ENCODE data around the gene EPHA4. TPM values are rescaled to one million over a fixed set of nuclear protein-coding genes. Genes with fewer than 3 reads are reported as not detected.

The EPHA4 gene
- total RNA-seq, 1 donor from 2014 or later, result 16.8 TPM

DNA sequence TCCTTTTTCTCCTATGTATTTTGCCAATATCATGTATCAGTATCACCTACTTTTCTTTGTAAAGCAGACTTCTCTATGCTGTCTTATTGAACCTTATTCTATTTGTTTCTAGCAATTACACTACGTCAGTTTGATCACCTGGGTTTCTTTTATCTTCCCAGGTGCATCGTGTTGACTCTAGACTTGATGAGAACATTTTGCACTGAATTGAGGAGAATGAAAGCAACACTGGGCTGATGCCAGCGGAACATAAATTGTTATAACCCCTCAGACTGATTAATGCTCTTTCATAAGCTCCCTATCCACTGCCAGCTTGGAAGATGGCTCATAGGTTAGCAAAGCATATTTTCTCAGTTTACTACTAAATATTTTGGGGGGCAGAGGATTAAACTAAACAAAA lies 140.6 kb downstream of the EPHA4 start:
- no peak for DNase-seq (ENCODE audit: extremely low spot score, unreplicated experiment)
- Mint-ChIP-seq H3K36me3 (ENCODE audit: unreplicated experiment) (peaks cover 20% of the 10 kb centered on the region), H3K4me1 (ENCODE audit: unreplicated experiment) (no peaks in the 10 kb centered on the region), H3K4me3 (ENCODE audit: unreplicated experiment) (no peak overlapping the region), H3K27ac (ENCODE audit: unreplicated experiment) (no peak overlapping the region), H3K27me3 (ENCODE audit: unreplicated experiment) (no peaks in the 10 kb centered on the region), H3K9me3 (ENCODE audit: unreplicated experiment) (no peaks in the 10 kb centered on the region)
- TF ChIP-seq, protein P1, sequence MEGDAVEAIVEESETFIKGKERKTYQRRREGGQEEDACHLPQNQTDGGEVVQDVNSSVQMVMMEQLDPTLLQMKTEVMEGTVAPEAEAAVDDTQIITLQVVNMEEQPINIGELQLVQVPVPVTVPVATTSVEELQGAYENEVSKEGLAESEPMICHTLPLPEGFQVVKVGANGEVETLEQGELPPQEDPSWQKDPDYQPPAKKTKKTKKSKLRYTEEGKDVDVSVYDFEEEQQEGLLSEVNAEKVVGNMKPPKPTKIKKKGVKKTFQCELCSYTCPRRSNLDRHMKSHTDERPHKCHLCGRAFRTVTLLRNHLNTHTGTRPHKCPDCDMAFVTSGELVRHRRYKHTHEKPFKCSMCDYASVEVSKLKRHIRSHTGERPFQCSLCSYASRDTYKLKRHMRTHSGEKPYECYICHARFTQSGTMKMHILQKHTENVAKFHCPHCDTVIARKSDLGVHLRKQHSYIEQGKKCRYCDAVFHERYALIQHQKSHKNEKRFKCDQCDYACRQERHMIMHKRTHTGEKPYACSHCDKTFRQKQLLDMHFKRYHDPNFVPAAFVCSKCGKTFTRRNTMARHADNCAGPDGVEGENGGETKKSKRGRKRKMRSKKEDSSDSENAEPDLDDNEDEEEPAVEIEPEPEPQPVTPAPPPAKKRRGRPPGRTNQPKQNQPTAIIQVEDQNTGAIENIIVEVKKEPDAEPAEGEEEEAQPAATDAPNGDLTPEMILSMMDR (IDR thresholded peaks at IDR 0.05), result no peak

DNA sequence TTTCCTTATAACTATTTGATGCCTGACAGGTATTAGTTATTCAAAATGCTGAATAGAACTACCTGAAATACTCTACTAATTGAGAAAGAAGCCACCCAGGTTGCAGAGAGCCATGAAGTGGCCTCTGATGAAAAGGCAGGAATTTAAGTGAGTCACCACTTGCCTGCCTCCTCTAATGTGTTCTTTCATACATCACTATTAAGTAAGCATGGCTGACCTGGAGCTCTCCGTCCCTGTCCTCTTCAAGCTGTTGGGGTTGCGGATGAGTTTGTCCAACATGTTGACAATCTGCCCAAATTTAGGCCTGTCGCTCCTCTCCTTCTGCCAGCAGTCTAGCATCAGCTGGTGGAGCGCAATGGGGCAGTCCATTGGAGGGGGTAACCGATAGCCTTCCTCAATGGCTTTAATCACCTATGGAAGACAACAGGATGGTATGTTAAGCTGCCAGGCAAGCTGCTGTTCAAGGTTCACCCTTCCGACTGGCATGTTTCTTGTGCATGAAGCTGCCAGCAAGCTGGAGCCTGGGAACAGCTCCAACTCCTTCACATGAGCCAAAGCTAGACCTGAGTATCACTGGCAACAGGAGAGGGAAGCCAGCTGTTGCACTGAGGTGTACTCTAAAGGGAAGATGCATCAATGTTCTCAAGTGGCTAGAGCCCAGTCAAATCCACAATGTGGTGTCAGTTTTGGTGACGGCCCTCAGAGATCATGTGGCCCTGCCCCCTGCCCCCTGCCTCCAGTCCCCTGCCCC lies 142.2 kb downstream of the EPHA4 start:
- no peak overlapping the region for H3K27ac Mint-ChIP-seq (ENCODE audit: unreplicated experiment)
- H3K9me3 Mint-ChIP-seq (ENCODE audit: unreplicated experiment), result no peaks in the 10 kb centered on the region
- peaks cover 23% of the 10 kb centered on the region for H3K36me3 Mint-ChIP-seq (ENCODE audit: unreplicated experiment)
- H3K4me1 Mint-ChIP-seq (ENCODE audit: unreplicated experiment), result no peaks in the 10 kb centered on the region
- DNase-seq (ENCODE audit: extremely low spot score, unreplicated experiment), result no peak
- no peak overlapping the region for H3K4me3 Mint-ChIP-seq (ENCODE audit: unreplicated experiment)
- TF ChIP-seq, protein P1 (IDR thresholded peaks at IDR 0.05), result no peak
- no peaks in the 10 kb centered on the region for H3K27me3 Mint-ChIP-seq (ENCODE audit: unreplicated experiment)

DNA sequence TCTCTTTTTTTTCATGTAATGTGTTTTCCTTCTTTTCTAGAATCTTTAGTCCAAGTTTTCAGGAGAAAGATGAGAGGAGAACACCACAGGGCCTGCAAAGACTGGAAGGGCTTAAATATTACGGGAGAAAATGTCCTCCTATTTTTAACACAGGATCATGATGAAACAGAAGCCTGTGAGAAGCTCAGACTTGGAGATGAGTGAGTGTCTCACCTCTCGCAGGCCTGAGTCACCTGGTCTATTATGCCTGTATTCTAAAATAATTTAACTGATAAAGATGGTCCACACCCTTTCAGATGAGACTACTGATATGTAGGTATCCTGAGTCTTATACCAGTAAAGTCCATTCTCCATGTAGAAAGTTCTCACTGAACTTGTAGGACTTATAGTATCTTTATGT lies 143.2 kb downstream of the EPHA4 start:
- Mint-ChIP-seq H3K27ac (ENCODE audit: unreplicated experiment) (no peak overlapping the region), H3K36me3 (ENCODE audit: unreplicated experiment) (peaks cover 21% of the 10 kb centered on the region)

DNA sequence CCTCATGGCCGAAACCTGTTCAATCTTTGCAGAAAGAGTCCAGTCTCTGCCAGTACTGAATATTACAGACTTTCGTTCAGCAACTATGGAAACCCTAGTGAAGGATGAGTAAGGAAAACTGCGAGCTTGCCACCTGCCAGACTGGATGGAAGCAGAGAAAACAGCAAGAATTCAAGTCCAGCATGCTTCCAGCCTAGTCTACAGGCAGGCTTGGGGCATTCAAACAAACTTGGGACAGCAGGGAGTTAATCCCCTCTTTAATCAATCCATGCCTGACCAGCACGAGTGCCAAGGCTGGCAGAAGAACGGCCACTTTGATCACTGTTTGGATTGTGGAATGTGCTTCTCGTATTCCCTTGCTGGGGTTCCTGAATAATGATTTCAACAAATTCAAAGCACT lies 145.2 kb downstream of the EPHA4 start:
- Mint-ChIP-seq H3K4me1 (ENCODE audit: unreplicated experiment) (no peaks in the 10 kb centered on the region), H3K36me3 (ENCODE audit: unreplicated experiment) (peaks cover 18% of the 10 kb centered on the region), H3K4me3 (ENCODE audit: unreplicated experiment) (no peak overlapping the region), H3K27ac (ENCODE audit: unreplicated experiment) (no peak overlapping the region), H3K27me3 (ENCODE audit: unreplicated experiment) (no peaks in the 10 kb centered on the region), H3K9me3 (ENCODE audit: unreplicated experiment) (no peaks in the 10 kb centered on the region)
- TF ChIP-seq, protein P1 (IDR thresholded peaks at IDR 0.05), result no peak
- no peak for DNase-seq (ENCODE audit: extremely low spot score, unreplicated experiment)

More for the DNA sequence above, 143.2 kb downstream of the EPHA4 start:
- TF ChIP-seq, protein P1 (IDR thresholded peaks at IDR 0.05), result no peak
- DNase-seq (ENCODE audit: extremely low spot score, unreplicated experiment), result no peak
- Mint-ChIP-seq H3K4me1 (ENCODE audit: unreplicated experiment) (no peaks in the 10 kb centered on the region), H3K9me3 (ENCODE audit: unreplicated experiment) (no peaks in the 10 kb centered on the region), H3K4me3 (ENCODE audit: unreplicated experiment) (no peak overlapping the region), H3K27me3 (ENCODE audit: unreplicated experiment) (no peaks in the 10 kb centered on the region)

DNA sequence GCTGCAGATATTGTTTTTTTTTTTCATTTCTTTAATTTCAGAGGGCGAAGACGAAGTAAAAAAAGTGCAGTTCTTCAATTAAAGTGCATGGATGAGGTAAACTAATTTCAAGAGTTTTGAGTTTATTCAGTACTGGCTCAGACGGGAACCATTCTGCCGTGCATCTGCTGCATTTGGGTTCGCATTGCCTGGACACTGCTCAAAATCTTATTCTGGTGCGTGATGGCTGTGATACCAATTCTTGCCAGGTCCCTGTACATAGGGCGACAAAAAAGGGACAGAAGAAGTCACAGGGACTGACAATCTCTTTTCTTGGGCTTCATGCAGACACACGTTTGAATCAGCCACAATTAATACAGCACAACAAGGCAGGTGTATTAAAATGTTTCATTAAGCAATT lies 146.2 kb downstream of the EPHA4 start:
- Mint-ChIP-seq H3K27me3 (ENCODE audit: unreplicated experiment) (no peaks in the 10 kb centered on the region), H3K4me3 (ENCODE audit: unreplicated experiment) (no peak overlapping the region), H3K4me1 (ENCODE audit: unreplicated experiment) (no peaks in the 10 kb centered on the region), H3K36me3 (ENCODE audit: unreplicated experiment) (peaks cover 18% of the 10 kb centered on the region), H3K27ac (ENCODE audit: unreplicated experiment) (no peak overlapping the region), H3K9me3 (ENCODE audit: unreplicated experiment) (no peaks in the 10 kb centered on the region)
- DNase-seq (ENCODE audit: extremely low spot score, unreplicated experiment), result no peak
- TF ChIP-seq, protein P1 (IDR thresholded peaks at IDR 0.05), result no peak

Data from osteocyte (in vitro differentiated cells).